HFFc6 (cell line): Measurements from ENCODE around the gene IL37. TPM values are rescaled to one million over a fixed set of nuclear protein-coding genes. Genes with fewer than 3 reads are reported as not detected.

Experiments
- DNase-seq: peaks from one replicate; pipeline ENCODE4 v3.0.0-alpha.2; 2018
- H3K27ac Mint-ChIP-seq: 2 replicates; pipeline ENCODE4 v1.8.0; 2020; ENCODE audit warnings: mild to moderate bottlenecking, mixed read lengths
- H3K27me3 Mint-ChIP-seq: 2 replicates; pipeline ENCODE4 v1.8.0; 2021; ENCODE audit warnings: mild to moderate bottlenecking, moderate library complexity, mixed read lengths; ENCODE audit not compliant: insufficient read depth
- H3K36me3 Mint-ChIP-seq: 2 replicates; pipeline ENCODE4 v1.8.0; 2021; ENCODE audit warnings: low read depth, mixed read lengths
- H3K4me1 Mint-ChIP-seq: 2 replicates; pipeline ENCODE4 v1.8.0; 2020; ENCODE audit warnings: low read depth, mixed read lengths
- H3K4me3 Mint-ChIP-seq: 2 replicates; pipeline ENCODE4 v1.8.0; 2020; ENCODE audit warnings: mild to moderate bottlenecking, moderate library complexity, mixed read lengths
- H3K9me3 Mint-ChIP-seq: 2 replicates; pipeline ENCODE4 v1.8.0; 2020; ENCODE audit warnings: mild to moderate bottlenecking, mixed read lengths
- CTCF ChIP-seq: fragments of 200-600 bp; sonication (generic); IDR thresholded peaks from 2 replicates; pipeline ENCODE4 v1.5.0; 2021; ENCODE audit warnings: antibody characterized with exemption, mild to moderate bottlenecking
- total RNA-seq, 6 experiments: library from RNA; stranded (reverse); fragmentation: NEBNext Ultra II Directional; extraction: Animal tissue kit (Norgen Biotek cat#: 25700); gene quantifications; 2 replicates in 1 of 6; 3 replicates in 5 of 6; pipeline ENCODE4 v1.2.3, GENCODE V29; 2021

The IL37 gene
- total RNA-seq, 6 experiments from 2014 or later = not detected

DNA sequence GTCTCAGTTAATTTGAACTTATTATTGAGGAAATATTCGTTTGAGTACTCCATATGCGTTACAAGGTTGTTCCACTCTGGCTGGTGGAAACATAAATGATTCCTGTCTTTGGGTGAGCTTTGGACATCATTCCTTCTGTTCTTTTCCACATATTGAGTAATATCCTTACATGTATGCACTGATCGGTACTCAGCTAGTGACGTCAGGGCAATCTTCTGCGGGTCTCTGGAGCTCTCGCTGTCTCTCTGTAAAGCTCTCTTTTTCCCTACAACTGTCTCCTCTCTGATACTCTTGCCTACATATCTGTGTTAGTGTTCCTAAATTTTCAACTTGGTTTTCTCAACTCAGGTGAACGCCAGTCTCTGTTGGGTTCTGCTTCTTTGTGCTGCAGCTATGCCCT is 43.4 kb downstream of the IL37 start:
- DNase-seq = no peak
- Mint-ChIP-seq H3K9me3 (no peaks in the 10 kb centered on the region; the same call in 1 of the 2 replicates), H3K27ac (no peak overlapping the region), H3K36me3 (no peaks in the 10 kb centered on the region), H3K4me1 (peaks cover 8% of the 10 kb centered on the region), H3K27me3 (peaks cover 23% of the 10 kb centered on the region), H3K4me3 (no peak overlapping the region)
- TF ChIP-seq CTCF = no peak

DNA sequence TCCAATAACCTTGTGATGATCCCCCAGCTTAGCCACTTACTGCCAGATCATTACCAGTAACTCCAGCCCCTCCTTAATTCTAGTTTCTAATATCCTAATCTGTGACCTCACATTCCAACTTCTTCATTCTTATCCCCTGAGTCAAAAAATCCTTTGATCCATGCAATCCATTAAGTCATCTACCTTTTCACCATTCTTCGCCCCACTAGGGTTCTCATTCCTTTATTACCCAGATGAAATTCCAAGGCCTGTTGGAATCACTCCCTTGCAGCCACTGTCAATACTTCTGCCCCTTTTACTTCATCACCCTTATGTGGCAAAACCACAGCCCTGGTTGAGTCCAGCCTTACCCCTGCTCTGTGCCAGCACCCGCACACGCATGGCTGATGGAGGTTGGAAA is 46.5 kb downstream of the IL37 start:
- DNase-seq = no peak
- H3K4me3 Mint-ChIP-seq = no peak overlapping the region
- H3K9me3 Mint-ChIP-seq = no peaks in the 10 kb centered on the region
- H3K36me3 Mint-ChIP-seq = no peaks in the 10 kb centered on the region
- H3K4me1 Mint-ChIP-seq = peaks cover 5% of the 10 kb centered on the region
- peaks cover 6% of the 10 kb centered on the region for H3K27me3 Mint-ChIP-seq
- no peak overlapping the region for H3K27ac Mint-ChIP-seq
- TF ChIP-seq CTCF = no peak

DNA sequence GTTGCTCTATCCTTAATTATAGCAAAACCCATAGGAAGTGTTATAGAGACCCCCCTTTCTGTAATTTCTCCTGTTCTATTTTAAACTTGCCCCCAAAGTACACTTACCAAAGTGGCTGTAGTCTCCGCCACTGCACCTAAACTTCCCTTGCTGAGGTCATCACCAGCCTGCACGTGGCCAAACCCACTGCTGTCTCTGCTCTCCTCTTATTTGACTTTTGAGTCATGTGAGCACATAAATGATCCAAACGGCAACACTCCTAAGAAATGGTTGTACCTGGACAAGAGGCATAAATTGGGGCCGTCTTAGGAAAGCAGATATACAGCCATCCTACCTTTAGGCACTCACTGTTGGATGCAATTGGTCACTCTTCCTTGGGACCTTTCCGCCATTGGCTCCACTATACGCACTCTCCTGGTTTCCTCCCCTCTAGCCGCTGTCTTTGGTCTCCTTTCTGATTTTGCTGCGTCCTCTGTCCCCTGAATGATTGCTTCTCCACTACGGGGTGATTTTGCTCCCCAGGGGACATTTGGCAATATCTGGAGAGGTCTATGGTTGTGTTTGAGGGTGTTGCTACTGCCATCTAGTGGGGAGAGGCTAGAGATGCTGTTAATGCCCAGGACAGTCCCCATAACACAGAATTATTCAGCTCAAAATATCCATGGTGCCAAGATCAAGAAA is 47.6 kb downstream of the IL37 start:
- no peaks in the 10 kb centered on the region for H3K36me3 Mint-ChIP-seq
- no peak overlapping the region for H3K4me3 Mint-ChIP-seq
- no peaks in the 10 kb centered on the region for H3K9me3 Mint-ChIP-seq
- H3K27me3 Mint-ChIP-seq = peaks cover 8% of the 10 kb centered on the region
- H3K27ac Mint-ChIP-seq = no peak overlapping the region
- H3K4me1 Mint-ChIP-seq = no peaks in the 10 kb centered on the region
- peak; percentile 89 for TF ChIP-seq CTCF
- DNase-seq = peak; percentile 52

DNA sequence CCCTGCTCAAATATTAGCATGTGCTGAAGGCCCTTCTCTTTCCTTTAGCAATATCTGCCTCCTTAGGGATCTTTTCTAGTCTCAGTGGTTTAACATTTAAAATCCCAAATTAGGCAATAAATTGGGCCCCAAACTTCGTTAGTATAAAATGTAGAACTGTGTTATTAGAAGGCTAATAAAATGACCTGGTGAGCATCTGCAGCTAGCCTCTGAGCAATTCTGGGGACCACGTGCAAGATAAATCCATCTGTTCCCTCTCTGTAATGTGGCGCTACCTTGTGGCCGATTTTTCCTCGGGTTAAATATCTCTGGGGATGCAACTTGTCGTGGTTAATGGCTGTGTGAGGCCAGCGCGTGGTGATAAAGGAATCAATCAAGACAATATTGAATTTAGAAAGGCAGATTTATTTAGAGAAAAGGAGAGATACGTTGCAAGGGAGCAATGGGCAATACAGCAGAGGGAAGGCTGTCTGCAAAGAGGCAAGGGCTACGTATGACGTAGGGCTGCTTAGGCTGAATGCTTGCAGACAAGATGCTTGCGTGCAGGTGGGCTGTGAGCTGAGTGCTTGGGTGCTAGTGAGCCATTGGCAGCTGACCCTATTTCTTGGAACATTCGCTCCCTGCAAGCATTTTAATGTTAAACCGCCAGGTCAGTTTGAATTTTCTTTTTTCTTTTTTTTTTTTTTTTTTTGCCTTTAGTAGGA is 48.3 kb downstream of the IL37 start:
- no peaks in the 10 kb centered on the region for H3K36me3 Mint-ChIP-seq
- peak; percentile 73 for TF ChIP-seq CTCF
- H3K27ac Mint-ChIP-seq = no peak overlapping the region
- no peak for DNase-seq
- H3K4me3 Mint-ChIP-seq = no peak overlapping the region
- H3K27me3 Mint-ChIP-seq = peaks cover 10% of the 10 kb centered on the region
- no peaks in the 10 kb centered on the region for H3K4me1 Mint-ChIP-seq
- H3K9me3 Mint-ChIP-seq = no peaks in the 10 kb centered on the region

DNA sequence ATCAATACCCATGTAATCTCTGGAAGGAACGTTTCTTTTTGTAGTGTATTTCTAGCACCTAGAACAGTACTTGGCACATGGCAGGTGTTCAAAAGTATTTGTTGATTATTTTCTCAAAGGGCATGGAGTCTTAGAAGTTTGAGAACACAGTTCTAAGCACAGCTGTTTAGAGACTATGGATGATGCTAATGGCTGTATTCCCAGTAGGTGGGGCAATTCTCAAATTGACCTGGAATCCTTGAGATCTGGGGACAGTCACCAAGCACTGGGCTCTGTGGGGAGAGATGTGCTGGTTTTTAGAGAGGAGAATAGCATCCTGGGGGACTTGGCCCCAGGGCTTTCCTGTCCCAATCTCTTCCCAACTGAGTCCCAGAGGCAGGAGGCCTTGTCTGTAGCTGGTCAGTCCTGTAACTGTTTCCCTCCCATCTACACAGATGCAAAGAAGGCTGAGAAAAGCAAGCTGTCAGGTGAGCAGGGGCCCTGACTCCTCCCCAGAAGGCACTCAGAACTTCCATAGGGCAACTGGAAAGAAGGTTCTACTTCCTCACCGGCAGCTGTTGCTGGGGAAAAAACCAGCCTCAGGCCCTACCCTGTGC is 49.4 kb downstream of the IL37 start:
- no peak overlapping the region for H3K27ac Mint-ChIP-seq
- TF ChIP-seq CTCF = peak; percentile 56; the same call in 1 of the 2 replicates
- no peak overlapping the region for H3K4me3 Mint-ChIP-seq
- H3K36me3 Mint-ChIP-seq = no peaks in the 10 kb centered on the region
- H3K27me3 Mint-ChIP-seq = peaks cover 8% of the 10 kb centered on the region
- H3K9me3 Mint-ChIP-seq = no peaks in the 10 kb centered on the region
- DNase-seq = no peak
- H3K4me1 Mint-ChIP-seq = no peaks in the 10 kb centered on the region
